ENCODE data around the gene PRRC1. TPM values are rescaled to one million over a fixed set of nuclear protein-coding genes. Genes with fewer than 3 reads are reported as not detected.

Gene PRRC1
- total RNA-seq, 1 donor from 2014 or later = 48.5 TPM

DNA sequence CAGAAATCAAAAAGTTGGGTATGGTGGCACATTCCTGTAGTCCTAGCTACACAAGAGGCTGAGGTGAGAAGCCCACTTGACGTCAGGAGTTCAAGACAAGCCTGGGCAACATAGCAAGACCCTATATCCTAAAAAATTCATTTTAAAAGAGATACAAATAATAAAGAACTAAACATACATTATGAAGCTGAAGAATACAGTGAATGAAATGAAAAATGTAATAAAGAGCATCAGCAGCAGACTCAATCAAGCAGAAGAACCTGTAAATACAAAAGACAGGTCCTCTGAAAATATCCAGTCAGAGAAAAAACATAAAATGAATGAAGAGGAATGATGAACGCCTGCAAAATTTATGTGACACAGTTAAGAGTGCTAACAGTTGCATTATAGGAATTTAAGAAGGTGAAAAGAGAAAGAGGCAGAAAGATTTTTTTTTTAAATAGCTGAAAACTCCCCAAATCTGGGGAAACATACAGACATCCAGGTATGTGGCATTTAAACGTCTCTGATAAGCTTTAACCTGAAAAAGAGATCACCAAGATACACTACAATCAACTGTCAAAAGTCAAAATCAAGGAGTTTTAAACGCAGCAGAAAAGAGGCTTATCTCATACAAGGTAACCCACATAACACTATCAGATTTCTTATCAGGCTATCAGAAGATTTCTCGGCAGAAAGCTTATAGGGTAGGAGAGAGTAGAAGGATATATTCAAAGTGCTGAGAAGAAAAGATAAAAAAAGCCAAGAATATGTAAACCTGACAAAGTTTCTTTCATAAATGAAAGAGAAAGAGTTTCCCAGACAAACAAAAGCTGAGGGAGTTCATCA, 57.6 kb downstream of the PRRC1 start:
- no peak for FAIRE-seq

DNA sequence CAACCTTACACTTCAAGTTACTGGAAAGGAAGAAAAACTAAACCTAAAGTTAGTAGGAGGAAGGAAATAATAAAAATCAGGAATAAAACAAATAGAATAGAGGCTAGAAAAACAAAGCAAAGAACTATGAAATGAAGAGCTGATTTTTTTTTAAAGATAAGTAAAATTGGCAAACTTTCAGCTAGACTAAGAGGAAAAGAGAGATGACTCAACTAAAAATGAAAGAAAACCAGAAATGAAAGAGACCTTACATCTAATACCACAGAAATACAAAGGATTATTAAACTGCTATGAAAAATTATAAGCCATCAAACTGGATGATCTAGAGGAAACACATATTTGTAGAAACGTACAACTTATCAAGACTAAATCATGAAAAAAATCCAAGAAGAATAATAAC, 60.0 kb downstream of the PRRC1 start:
- DNase-seq (ENCODE audit: low spot score in 2 of 2) (no peak), FAIRE-seq (no peak)

More for the DNA sequence above, 57.6 kb downstream of the PRRC1 start:
- no peak for DNase-seq (ENCODE audit: low spot score in 2 of 2)

DNA sequence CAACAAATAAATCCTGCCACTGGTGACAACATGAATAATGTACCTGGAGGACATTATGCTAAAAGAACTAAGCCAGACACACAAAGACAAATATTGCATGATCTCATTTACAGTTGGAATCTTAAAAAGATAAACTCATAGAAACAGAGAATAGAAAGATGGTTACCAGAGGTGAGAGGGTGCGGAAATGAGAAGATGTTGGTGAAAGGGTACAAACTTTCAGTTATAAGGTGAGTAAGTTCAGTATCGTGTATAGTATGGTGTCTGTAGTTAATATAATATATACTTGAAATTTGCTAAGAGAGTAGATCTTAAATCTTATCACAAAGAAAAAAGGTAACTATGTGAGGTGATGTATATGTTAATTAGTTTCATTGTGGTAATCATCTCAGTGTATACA, 63.3 kb downstream of the PRRC1 start:
- DNase-seq (ENCODE audit: low spot score in 2 of 2) = no peak
- FAIRE-seq = no peak

DNA sequence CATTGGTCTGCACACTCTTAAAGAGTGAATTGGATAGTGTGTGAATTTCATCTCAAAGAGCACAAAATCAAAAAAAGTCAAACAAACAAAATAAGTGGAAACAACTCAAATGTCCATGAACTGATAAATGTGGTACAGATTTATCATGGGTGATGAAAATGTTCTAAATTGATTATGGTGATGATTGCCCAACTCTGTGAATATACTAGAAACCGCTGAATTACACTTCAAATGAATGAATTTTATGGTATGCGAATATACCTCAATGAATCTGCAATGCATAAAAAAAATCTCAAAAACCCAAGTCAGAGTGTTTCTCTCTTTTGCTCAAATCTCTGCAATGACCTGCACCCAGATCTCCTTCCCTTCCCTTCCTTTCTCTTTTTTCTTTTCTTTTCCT, 64.0 kb downstream of the PRRC1 start:
- no peak for FAIRE-seq
- DNase-seq (ENCODE audit: low spot score in 2 of 2) = no peak

DNA sequence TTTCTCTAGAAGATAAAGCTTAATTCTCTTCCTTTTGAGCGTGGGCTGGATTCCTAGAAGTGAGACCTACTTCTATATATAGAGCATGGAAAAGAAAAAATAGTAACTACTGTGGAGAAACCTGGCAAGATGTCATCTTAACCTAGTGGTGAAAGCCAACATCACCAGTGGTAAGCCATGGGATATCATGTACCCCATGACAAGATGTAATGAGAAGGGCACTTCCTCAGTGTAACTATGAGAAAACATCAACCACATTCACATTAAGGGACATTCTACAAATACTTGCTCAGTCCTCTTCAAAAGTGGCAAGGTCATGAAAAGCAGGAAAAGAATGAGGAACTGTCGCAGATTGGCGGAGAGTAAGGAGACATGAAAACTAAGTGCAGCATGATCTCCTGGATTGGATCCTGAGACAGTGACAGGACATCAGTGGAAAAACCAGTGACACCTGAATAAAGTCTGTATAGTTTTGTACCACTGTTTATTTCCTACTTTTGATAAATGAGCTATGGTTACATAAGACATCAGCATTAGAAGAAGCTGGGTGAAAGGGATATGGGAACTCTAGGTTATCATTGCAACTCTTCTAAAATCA, 65.4 kb downstream of the PRRC1 start:
- DNase-seq (ENCODE audit: low spot score in 2 of 2) = no peak

DNA sequence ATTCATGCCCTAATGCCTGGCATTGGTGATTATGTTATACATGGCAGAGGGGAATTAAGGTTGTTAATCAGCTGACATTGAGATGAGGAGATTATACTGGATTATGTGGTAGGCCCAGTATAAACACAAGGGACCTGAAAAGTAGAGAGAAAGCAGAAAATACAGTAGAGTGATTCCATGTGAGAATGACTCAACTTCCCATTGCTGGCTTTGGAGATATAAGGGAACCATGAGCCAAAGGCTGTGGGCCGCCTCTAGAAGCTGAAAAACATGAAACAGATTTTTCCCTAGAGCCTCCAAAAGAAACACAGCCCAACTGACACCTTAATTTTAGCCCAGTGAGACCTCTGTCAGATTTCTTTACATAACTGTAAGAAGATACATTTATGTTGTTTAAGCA, 66.4 kb downstream of the PRRC1 start:
- DNase-seq (ENCODE audit: low spot score in 2 of 2) (no peak), FAIRE-seq (no peak)

More for the DNA sequence above, 65.4 kb downstream of the PRRC1 start:
- no peak for FAIRE-seq

DNA sequence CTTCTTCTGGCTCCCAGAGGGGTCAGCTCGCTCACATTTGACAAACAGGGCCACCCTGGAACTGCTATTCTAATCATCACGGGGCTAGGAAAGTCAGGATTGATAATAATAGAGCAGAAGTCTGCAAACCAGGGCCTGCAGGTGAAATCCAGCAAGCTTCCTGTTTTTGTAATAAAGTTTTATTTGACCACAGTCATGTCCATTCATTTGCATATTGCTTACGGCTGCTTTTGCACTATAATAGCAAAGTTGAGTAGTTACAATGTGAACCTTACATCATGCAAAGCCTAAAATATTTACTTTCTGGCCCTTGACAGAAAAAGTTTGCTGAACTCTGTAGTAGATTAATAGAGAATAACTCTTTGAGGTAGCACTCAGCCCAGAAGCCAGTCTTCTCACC, 68.2 kb downstream of the PRRC1 start:
- DNase-seq (ENCODE audit: low spot score in 2 of 2) (no peak), FAIRE-seq (no peak)

DNA sequence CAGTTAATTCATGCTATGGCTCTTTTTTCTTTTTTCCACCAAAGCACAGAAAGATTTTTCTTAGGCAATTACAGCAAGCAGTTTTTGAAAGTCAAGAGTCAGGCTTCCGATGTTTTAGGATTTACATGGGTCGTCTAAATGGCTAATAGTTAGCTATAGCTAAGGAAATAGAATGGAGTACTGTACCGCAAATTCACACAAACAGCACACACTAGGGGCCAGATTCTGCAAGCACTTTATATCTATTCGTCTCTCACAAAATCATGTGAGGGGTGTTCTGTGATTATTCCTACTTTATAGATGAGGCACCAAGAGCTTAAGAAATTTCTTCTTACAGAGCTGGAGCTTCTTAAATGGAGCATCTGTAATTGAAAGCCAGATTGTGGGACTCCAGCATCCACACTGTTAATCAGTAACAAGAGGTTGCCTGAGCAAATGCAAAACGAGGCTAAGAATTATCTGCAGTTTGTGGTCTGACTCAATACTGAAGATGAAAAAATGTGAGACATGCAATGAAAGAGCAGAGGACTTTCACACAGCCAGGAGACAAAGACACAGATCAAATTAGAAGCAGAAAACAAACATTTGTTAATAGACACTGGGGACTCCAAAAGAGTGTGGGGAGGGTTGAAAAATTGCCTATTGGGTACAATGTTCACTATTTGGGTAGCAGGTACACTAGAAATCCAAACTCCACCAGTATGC, 68.8 kb downstream of the PRRC1 start:
- no peak for DNase-seq (ENCODE audit: low spot score in 2 of 2)
- no peak for FAIRE-seq

DNA sequence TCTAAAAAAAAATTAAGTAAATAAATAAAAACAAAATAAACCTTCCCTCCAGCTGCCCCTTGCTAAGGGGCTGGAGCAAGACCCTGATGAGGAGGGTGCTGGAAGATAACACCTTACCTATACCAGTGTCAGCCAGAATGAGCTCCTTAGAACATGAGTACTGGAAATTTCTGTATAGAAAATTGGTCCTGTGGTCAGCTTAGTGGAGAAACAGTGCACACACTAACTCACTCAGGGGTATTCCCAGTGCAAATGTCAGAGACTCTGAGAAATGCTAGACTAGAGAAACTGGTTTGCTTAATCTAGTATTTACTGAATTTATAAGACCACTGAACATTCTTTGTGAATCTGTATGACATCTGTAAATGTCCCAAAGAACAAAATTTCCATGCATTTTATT, 69.4 kb downstream of the PRRC1 start:
- DNase-seq (ENCODE audit: low spot score in 2 of 2) = no peak
- FAIRE-seq = no peak

DNA sequence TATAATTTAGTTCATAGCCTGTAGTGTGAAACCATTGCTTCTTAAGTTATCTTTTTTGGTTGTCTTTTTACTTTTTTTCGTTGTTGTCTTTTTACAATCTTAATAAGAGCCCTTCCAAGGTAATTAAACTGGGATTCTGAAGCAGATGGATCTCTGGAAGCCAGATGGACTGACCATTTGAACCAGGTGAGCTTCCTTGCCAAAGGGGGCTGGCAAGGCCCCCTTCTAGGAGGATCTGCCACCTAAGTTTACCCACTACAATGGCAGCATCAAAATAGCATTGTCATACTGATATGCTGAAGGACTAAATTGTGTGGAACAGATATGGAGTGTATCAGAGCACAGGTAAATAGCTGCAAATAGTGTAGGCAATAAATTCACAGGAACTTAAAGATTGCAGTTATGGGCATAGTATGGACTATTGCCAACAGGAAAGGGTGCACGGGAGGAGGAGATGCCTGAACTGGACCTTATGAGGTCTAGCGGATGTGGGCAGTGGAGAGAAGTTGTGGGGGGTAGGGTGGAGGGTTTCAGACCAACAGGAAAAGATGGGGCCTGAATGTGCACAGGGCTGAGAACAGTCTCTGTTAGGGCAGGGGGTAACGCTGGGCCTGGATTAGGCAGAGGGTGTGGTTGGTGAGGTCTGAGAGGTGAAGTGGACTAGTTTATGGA, 69.9 kb downstream of the PRRC1 start:
- FAIRE-seq = no peak
- DNase-seq (ENCODE audit: low spot score in 2 of 2) = no peak

DNA sequence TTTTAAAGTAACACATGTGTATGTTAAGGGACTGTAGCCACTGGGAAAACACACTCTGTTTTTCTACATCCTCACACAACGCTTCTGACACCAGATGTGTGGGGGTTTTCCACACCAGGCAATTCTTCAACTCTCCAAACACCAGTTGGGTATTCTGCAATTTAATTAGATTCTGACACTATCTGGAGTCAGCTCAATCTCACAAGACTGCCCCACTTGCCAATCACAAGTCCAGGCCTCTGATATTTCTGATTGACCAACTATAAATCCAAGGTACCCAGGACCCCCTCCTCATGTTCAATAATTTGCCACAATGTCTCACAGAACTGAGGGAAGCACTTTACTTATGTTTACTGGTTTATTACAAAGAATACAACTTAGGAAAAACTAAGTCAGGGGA, 70.9 kb downstream of the PRRC1 start:
- DNase-seq (ENCODE audit: low spot score in 2 of 2) = no peak
- FAIRE-seq = no peak

DNA sequence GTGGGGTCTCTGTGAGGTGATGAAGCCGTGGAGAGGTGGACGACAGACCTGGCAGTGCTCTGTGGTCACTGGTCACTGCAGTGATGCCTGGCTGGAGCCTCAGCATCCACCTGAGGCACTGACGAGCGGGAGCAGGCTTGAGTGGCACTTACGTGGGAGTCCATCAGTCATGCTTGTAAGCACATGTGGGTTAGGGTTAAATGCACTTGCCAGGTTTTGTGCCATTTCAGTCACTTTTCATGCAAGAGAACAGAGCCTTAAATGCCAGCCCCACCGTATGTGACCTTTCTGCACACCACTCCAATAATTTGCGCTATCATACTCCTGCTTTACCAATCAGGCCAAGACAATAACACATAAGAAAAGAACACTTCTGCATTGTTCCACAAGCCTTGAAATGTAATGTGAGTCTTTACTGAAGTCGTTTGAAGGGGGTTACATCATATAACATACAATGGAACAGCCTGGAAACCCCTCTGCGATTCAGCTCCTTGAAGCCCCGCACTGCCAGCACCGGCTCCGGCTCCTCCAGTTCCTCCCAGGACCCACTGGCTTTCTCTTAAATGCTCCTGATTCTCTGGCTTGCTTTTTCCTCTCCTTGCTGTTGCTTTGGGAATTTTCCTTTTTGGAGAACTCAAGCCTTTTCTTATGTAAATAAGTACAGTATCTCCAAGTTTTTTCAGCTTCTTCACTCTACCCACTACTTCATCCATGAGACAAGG, 72.0 kb downstream of the PRRC1 start:
- FAIRE-seq = no peak
- DNase-seq (ENCODE audit: low spot score in 2 of 2) = no peak

DNA sequence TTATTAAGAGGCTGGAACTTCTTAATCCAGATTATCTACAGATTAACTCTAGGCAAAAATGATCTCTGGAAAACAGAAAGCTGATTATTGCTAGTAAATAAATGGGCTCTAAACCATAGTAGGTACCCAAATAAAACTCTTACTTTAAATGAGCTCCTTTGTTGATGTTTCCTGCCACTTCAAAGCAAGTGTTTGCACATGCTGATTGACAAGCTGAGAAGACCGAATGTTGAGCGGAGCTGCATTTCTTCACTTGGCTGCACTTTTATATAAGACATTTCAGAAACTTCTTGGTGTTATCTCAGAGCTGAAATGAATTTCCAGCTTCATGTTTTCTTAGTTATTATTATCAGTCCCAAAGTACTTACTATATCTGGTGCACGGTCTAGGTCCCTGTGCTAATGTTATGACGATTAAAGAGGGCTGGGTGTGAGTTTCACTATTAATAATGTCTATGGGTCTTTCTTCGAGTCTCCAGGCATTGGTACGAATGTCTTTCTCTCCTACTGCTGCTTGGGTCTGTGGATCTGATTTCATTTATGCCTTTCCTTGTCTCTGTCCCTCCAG, 72.8 kb downstream of the PRRC1 start:
- FAIRE-seq = no peak
- no peak for DNase-seq (ENCODE audit: low spot score in 2 of 2)

DNA sequence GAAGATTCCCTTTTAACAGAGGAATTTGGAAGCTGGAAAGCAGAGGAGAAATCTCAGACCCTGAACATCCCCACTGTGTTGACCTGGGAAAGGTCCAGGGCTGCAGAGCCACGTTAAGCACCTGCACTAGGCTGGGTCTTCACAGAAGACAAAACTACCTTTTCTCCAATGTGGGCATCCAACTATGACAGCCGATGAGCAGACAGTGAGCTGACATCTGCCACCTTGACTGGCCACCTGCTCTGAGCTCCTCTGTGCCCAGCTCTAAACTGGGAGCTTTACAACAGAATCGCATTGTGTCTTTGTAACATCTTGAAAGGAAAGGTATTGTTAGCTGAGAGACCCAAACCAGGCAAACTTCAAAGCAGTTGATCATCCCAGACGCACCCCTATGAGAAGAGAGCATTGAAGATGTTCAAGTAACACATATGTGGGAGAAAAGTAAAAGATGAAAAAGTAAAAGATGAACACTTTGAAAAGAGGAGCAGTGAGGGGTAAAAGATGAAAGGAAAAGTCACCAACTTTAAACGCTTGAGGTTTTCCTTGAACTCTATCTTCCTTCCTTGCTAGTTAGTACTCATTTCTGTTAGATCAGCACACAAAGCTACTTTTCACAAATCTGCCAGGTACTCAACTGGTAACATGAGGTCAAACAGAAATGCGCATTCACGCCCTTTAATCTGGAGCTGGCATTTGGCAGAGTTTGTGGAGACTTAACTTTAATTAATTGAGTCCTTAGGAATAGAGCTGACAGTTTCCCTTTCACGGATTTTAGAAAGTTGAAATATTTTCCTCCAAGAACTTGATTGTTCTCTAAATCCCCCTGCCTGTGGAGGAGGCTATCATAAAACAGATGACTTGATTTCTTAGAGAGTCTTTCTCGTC, 78.3 kb downstream of the PRRC1 start:
- DNase-seq (ENCODE audit: low spot score in 2 of 2) = no peak
- no peak for FAIRE-seq

DNA sequence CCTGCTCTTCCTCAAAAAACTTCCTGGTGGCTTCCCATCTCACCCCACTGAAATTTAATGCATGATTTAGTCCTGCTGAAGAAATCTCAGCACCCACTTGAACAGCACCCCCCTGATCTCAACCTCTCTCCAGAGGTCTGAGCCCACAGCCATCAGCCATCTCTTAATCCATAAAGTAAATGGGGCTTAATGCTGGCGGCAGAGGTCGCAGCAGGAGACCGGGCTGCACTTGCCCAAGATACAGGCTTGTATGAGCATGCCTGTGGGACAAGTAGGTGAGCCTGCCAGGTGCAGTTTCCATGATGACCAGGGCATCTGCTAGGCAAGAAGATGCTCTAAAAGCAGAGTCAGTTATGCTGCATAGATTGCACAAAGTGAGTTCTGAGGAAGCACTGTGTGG, 79.1 kb downstream of the PRRC1 start:
- no peak for DNase-seq (ENCODE audit: low spot score in 2 of 2)
- no peak for FAIRE-seq

DNA sequence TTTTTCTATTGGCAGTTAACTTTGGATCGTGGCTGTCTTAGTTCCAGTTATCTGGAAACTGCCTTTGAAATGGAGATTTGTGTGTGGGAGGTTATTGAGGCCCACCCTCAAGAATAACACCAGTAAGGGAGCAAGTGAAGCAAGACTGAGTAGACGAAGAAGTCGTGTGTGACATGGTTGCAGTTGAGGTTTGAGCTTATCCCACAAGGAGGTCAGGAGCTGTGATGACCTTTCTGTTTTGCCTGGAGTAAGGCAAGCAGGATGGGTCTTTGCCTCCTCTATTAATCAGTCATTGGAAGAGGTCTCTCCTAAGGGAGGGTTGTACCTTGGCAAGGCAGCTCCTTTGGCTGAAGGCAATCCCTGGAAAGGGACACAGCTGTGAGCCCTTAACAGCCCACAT, 81.9 kb downstream of the PRRC1 start:
- FAIRE-seq (no peak), DNase-seq (ENCODE audit: low spot score in 2 of 2) (no peak)

DNA sequence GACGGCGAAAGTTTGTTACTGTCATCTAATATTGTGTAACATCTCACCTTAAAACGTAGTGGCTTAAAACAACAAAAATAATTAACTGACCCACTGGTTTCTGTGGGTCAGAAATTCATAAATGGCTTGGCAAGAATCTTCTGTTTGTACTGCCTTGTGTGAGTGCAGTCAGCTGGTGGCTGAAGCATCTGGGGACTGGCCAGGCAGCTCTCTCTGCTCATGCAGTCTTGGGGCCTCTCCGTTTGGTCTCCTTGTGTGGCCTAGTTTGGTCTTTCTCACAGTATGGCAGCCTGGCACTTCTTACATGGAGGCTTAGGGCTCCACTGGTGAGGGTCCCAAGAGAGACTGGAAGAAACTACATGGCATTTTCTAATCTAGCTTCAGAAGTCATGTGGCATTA, 82.4 kb downstream of the PRRC1 start:
- no peak for DNase-seq (ENCODE audit: low spot score in 2 of 2)
- no peak for FAIRE-seq

DNA sequence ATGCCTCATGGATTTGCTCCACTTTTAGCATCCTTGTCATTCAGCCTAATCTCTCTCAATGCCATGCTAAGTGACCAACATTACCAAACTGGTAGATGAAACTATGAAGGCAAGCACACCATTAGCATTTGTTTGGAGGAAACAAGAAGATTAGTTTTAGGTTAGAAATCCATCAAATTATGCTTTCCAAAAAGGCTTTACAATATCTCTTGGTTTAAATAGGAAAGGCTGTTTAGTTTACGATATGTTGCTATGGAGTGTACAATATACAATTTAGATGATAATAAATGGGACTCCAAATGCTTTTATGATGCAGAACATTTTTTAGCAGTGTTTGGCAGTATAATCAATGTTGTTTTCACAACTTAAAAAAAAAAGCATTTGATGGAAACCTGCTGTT, 83.7 kb downstream of the PRRC1 start:
- no peak for FAIRE-seq

DNA sequence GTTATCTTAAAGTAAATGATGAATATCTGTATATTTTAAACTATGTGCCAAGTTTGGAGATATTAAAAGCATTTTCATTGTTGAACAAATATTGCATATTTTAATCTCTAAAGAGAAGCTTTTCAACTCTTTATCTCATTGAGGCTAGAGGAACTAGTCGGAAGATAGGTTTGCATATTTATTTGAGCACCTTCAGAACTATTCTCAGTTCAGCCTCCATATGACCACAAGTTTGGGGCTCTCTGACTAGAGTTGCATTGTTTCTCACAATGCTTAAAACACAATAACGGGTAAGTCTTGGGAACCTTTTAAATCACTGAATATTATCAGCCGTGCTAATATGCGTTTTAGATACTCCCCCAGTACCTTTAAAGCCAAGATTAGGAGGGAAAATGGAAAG, 84.2 kb downstream of the PRRC1 start:
- no peak for FAIRE-seq
- no peak for DNase-seq (ENCODE audit: low spot score in 2 of 2)

More for the DNA sequence above, 83.7 kb downstream of the PRRC1 start:
- DNase-seq (ENCODE audit: low spot score in 2 of 2) = no peak
